NCI-H1048 (cell line): Measurements from ENCODE around the gene TBC1D8.

Experiments
- DNase-seq: peaks from one replicate; lab custom pipeline; 2025; lab: John Stamatoyannopoulos, UW

TBC1D8 gene

GRCh38 chr2:101111917-101112771 is 39.0 kb downstream of the TBC1D8 start:
- DNase-seq, result no peak

DNA sequence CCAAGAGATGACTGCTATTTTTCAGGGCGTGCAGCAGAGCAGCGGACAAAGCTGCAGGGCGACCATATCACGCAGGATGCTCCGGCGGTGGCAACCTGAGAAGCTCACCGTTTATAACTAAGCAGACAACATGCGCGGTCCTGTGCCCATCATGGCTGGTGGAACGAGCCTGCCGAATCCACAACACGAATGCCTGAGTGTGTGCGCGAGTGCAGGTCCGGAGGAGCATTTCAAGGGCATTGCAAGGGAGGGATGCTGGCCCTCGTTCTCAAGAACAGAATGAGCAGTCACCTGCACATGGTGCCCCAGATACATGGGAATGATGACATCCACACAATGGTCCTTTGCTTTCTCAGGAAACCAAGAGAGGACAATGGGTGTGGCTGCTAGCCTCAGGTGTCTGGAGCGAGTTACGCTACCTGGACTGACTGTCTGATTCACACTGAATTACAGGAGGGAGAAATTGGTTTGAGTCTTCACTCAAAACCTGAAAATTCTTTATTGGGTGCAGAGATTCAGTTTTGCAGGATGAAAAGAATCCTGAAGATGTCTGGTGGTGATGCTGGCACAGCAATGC is 39.8 kb downstream of the TBC1D8 start:
- no peak for DNase-seq

- DNase-seq, result no peak
Observed at GRCh38 chr2:101109451-101110118, 41.6 kb downstream of the TBC1D8 start.

GRCh38 chr2:101108357-101108756 is 42.8 kb downstream of the TBC1D8 start:
- DNase-seq, result no peak

- no peak for DNase-seq
Observed at GRCh38 chr2:101107241-101107640, 43.9 kb downstream of the TBC1D8 start.

- no peak for DNase-seq
Observed at GRCh38 chr2:101106453-101107181, 44.6 kb downstream of the TBC1D8 start.

GRCh38 chr2:101105654-101106053 is 45.5 kb downstream of the TBC1D8 start:
- DNase-seq, result no peak

GRCh38 chr2:101097638-101098037 is 53.5 kb downstream of the TBC1D8 start:
- DNase-seq, result no peak

DNA sequence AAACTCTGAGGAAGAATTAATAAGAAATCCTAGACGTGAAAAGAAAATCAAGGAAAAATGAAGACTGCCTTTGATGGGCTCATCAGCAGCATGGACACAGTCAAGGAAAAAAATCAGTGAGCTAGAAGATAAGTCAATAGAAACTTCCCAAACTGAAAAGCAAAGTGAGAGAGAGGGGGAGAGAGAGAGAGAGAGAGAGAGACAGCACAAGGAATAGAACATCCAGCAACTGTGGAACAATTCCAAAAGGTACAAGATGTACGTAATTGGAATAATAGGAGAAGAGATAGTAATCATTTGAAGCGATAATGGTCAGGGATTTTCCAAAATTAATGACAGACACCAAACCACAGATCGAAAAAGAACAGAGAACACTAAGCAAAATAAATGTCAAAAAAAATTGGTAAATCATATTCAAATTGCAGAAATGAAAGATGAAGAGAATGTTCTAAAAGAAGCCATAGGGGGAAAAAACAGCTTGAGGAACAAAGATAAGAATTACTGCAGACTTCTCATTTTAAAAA is 54.5 kb downstream of the TBC1D8 start:
- no peak for DNase-seq

DNA sequence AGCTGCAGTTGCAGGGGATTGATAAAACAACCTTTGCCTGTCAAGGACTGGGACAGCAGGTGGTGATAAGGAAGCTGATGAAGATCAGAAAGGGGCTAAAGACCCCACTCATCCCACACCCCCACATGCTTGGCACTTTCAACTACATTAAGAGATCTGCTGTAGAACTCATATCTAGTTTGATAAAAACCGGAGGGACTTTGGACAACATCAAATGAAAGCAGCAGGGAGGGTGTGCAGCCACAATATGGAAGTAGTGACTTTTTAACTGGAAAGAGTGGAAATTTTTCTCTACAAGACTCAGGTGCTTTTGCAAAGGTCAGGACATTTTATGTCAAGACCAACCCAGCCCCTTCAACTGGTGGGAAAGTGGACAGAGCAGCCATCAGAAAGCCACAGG is 56.8 kb downstream of the TBC1D8 start:
- DNase-seq, result no peak

GRCh38 chr2:101089942-101090799 is 61.0 kb downstream of the TBC1D8 start:
- DNase-seq, result no peak

- no peak for DNase-seq
Observed at GRCh38 chr2:101089419-101089818, 61.8 kb downstream of the TBC1D8 start.

DNA sequence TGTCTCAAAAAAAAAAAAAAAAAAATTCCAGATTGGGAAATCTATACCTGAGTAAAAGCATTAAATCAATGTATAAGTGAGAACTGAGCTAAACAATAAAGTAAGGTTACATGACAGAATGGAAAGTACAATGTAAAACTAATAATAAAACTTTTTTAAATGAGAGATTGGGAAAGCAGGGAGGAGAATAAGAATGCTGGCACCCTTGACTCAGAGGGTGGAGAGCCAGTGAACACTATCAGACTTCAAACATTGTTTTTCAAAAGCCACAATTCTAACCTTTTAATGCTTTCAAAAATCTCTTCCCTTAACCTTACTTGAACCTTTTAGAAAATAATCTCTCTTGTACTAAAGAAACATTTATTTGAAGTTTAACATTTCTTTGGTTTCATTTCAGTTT is 63.5 kb downstream of the TBC1D8 start:
- DNase-seq, result no peak

- no peak for DNase-seq
Observed at GRCh38 chr2:101083613-101084012, 67.6 kb downstream of the TBC1D8 start.

- no peak for DNase-seq
Observed at GRCh38 chr2:101082998-101083397, 68.2 kb downstream of the TBC1D8 start.

- DNase-seq, result no peak
Observed at GRCh38 chr2:101081375-101081907, 69.7 kb downstream of the TBC1D8 start.

DNA sequence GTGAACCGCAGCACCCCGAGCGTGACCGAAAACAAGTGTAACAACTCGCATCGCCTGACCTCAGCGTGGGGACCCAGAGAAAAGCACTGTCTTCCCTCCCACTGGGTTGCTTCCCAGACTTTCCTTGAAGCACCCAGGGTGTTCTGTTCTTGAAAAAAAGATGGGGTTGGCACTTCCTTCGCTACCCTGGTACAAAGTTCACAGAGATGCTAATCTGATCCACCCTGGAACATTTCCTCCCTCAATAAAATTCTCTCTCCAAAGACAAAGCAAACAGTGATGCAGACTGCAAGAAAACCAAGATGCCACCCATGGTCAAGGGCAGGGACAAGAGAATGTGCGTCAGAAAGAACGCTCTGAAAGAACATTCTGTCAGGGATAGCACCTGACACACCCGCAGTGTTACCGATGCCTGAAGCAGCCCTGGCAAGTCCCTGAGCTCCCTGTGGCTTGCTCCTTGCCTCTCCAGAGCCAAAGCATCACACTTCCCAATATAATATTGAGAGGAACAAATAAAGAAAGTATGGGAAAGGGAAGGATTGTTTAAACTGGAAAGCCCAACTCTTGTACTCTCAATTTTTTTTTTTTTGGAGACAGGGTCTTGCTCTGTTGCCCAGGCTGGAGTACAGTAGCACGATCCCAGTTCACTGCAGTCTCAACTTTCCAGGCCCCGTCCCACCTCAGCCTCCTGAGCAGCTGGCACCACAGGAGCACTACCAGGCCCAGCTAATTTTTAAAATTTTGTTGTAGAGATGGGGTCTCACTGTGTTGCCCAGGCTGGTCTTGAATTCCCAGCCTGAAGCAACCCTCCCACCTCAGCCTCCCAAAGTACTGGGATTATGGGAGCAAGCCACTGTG is 70.7 kb downstream of the TBC1D8 start:
- no peak for DNase-seq

DNA sequence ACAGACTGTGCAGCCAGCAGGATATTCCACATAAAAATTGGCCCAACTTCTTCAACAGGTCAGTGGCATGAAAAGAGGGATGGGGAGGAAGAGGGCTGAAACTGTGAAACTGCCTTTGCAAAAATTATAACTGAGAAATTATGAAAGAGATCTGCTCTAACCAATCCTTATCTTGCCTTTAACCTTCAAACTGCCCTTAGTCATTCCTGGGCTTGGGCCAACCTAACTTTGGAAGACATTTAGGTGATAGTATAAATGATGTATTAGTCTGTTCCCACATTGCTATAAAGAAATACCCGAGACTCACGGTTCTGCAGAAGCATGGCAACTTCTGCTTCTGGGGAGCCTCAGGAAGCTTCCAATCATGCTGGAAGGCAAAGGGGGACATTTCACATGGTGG is 74.6 kb downstream of the TBC1D8 start:
- no peak for DNase-seq

- DNase-seq, result no peak
Observed at GRCh38 chr2:101064868-101065549, 86.2 kb downstream of the TBC1D8 start.
